Fibroblast of lung (primary cell): ENCODE results near the gene MAD2L1. TPM values are rescaled to one million over a fixed set of nuclear protein-coding genes. Genes with fewer than 3 reads are reported as not detected.

Source experiments
- DNase-seq, 2 donors: peaks; one replicate each; pipeline versions ENCODE4 v3.0.0 to v3.0.0-alpha.2; 2010; ENCODE audit warnings: low read depth in 2 of 2
- H2AFZ ChIP-seq: 2 replicates; pipeline ENCODE4 v1.5.1; 2012; ENCODE audit warnings: low read length, control low read depth, inconsistent platforms
- H3K27ac ChIP-seq: 2 replicates; pipeline ENCODE4 v1.5.1; 2011; ENCODE audit warnings: low read length, control low read depth; ENCODE audit not compliant: insufficient read depth
- H3K27me3 ChIP-seq: 2 replicates; pipeline ENCODE4 v1.5.1; 2011; ENCODE audit warnings: mild to moderate bottlenecking, low read length; ENCODE audit not compliant: control insufficient read depth, insufficient read depth
- H3K36me3 ChIP-seq: 2 replicates; pipeline ENCODE4 v1.5.1; 2011; ENCODE audit warnings: low read length; ENCODE audit not compliant: control insufficient read depth, insufficient read depth
- H3K4me1 ChIP-seq: 2 replicates; pipeline ENCODE4 v1.5.1; 2011; ENCODE audit warnings: low read length; ENCODE audit not compliant: control insufficient read depth, insufficient read depth; ENCODE audit errors: extremely low read depth
- H3K4me2 ChIP-seq: 2 replicates; pipeline ENCODE4 v1.5.1; 2011; ENCODE audit warnings: low read length, control low read depth; ENCODE audit not compliant: insufficient read depth; ENCODE audit errors: extremely low read depth
- H3K4me3 ChIP-seq, 4 experiments: fragments of 200-600 bp in 1 of 4; sonication (generic) in 1 of 4; replicated peaks in 1 of 4; 2 replicates each; pipeline ENCODE4 v1.5.1; 2011 to 2016; ENCODE audit warnings: low read length in 4 of 4, low read depth in 3 of 4, mild to moderate bottlenecking in 3 of 4, control low read depth in 2 of 4, inconsistent platforms in 1 of 4, mixed read lengths in 1 of 4; ENCODE audit not compliant: insufficient read depth in 1 of 4; ENCODE audit errors: control extremely low read depth in 1 of 4
- H3K79me2 ChIP-seq: 2 replicates; pipeline ENCODE4 v1.5.1; 2012; ENCODE audit warnings: mild to moderate bottlenecking, low read length, inconsistent platforms; ENCODE audit not compliant: control insufficient read depth, insufficient read depth
- H3K9ac ChIP-seq: 2 replicates; pipeline ENCODE4 v1.5.1; 2011; ENCODE audit warnings: mild to moderate bottlenecking, low read length, control low read depth; ENCODE audit not compliant: insufficient read depth
- H3K9me3 ChIP-seq: 2 replicates; pipeline ENCODE4 v1.5.1; 2012; ENCODE audit warnings: low read depth, low read length; ENCODE audit not compliant: control insufficient read depth, insufficient read depth
- H4K20me1 ChIP-seq: 2 replicates; pipeline ENCODE4 v1.5.1; 2011; ENCODE audit warnings: low read length; ENCODE audit not compliant: control insufficient read depth, insufficient read depth; ENCODE audit errors: extremely low read depth
- CTCF ChIP-seq, 2 donors: IDR thresholded peaks in 1 of 2; conservative IDR thresholded peaks in 1 of 2; 1 replicate in 1 of 2; 2 replicates in 1 of 2; pipeline ENCODE4 v1.5.1; 2011 to 2012; ENCODE audit warnings: low read length in 2 of 2, control low read depth in 1 of 2, inconsistent platforms in 1 of 2, low read depth in 1 of 2, mild to moderate bottlenecking in 1 of 2
- EZH2 ChIP-seq: IDR thresholded peaks from 2 replicates; pipeline ENCODE4 v1.5.1; 2012; ENCODE audit warnings: low read length, control low read depth, mild to moderate bottlenecking; ENCODE audit errors: missing control alignments
- polyA plus RNA-seq, 2 donors: library from polyadenylated mRNA; depleted of rRNA in 1 of 2; stranded (reverse) in 1 of 2; unstranded in 1 of 2; fragments of >200 nt; gene quantifications; 2 replicates each; pipeline ENCODE4 v1.2.1, GENCODE V29; 2011 to 2012; ENCODE audit warnings: missing spikeins in 1 of 2
- total RNA-seq: library from RNA; depleted of rRNA; stranded (reverse); fragments of >200 nt; gene quantifications from 2 replicates; pipeline ENCODE4 v1.2.1, GENCODE V29; 2014

MAD2L1 gene
- total and polyA plus RNA-seq, 2 donors (not counting 1 experiment from before 2014, with no cell fraction given) = 10.6 to 12.8 TPM

GRCh38 chr4:120056246-120056645 is 10.4 kb downstream of the MAD2L1 start:
- Histone ChIP-seq H3K79me2 (peaks cover 3% of the 10 kb centered on the region), H3K9me3 (no peaks in the 10 kb centered on the region), H2AFZ (no peak overlapping the region), H3K4me3 (no peak overlapping the region), H3K27me3 (no peaks in the 10 kb centered on the region), H3K4me2 (no peak overlapping the region), H4K20me1 (no peaks in the 10 kb centered on the region), H3K4me1 (peaks cover 2% of the 10 kb centered on the region), H3K27ac (no peak overlapping the region), H3K36me3 (no peaks in the 10 kb centered on the region), H3K9ac (no peak overlapping the region)
- TF ChIP-seq EZH2 (no peak), CTCF (conservative IDR thresholded peaks at IDR 0.05 in 1 of 2, IDR thresholded peaks at IDR 0.05 in 1 of 2; ENCODE audit: low read depth in 1 of 2, low read length in 2 of 2) (peak in 1 of 2 donors; percentile 20)
- DNase-seq = peak; percentile 39 to 75

GRCh38 chr4:120055795-120056194 is 10.9 kb downstream of the MAD2L1 start:
- H3K27me3 ChIP-seq = no peaks in the 10 kb centered on the region
- peak in 1 of 2 donors; percentile 6 for DNase-seq
- H3K79me2 ChIP-seq = no peaks in the 10 kb centered on the region
- TF ChIP-seq EZH2 (no peak), CTCF (conservative IDR thresholded peaks at IDR 0.05 in 1 of 2, IDR thresholded peaks at IDR 0.05 in 1 of 2; ENCODE audit: low read depth in 1 of 2, low read length in 2 of 2) (no peak)
- H3K9me3 ChIP-seq = no peaks in the 10 kb centered on the region
- no peak overlapping the region for H2AFZ ChIP-seq
- H4K20me1 ChIP-seq = no peaks in the 10 kb centered on the region
- H3K4me2 ChIP-seq = no peak overlapping the region
- no peak overlapping the region for H3K9ac ChIP-seq
- no peak overlapping the region for H3K4me3 ChIP-seq
- H3K36me3 ChIP-seq = no peaks in the 10 kb centered on the region
- H3K27ac ChIP-seq = no peak overlapping the region
- H3K4me1 ChIP-seq = peaks cover 2% of the 10 kb centered on the region

- no peak overlapping the region for H3K9ac ChIP-seq
- DNase-seq = peak; percentile 7 to 56
- H3K27me3 ChIP-seq = no peaks in the 10 kb centered on the region
- no peak overlapping the region for H3K27ac ChIP-seq
- no peaks in the 10 kb centered on the region for H3K36me3 ChIP-seq
- no peaks in the 10 kb centered on the region for H3K79me2 ChIP-seq
- H2AFZ ChIP-seq = no peak overlapping the region
- H3K4me2 ChIP-seq = no peak overlapping the region
- H3K4me1 ChIP-seq = peaks cover 2% of the 10 kb centered on the region
- no peak overlapping the region for H3K4me3 ChIP-seq
- no peak for TF ChIP-seq CTCF (conservative IDR thresholded peaks at IDR 0.05 in 1 of 2, IDR thresholded peaks at IDR 0.05 in 1 of 2; ENCODE audit: low read depth in 1 of 2, low read length in 2 of 2)
- TF ChIP-seq EZH2 = no peak
- no peaks in the 10 kb centered on the region for H4K20me1 ChIP-seq
- no peaks in the 10 kb centered on the region for H3K9me3 ChIP-seq
Observed at GRCh38 chr4:120055162-120055561, 11.5 kb downstream of the MAD2L1 start.
